Breast epithelium (tissue), 4 donors: ENCODE measurements around the gene PEX10. TPM values are rescaled to one million over a fixed set of nuclear protein-coding genes. Genes with fewer than 3 reads are reported as not detected.

Experiments
- DNase-seq, 2 donors: peaks; one replicate each; pipeline ENCODE4 v3.0.0-alpha.2; 2019; ENCODE audit warnings: low spot score in 2 of 2
- H3K27ac ChIP-seq, 2 donors: fragments of 200-600 bp; sonication (generic) in 1 of 2; one replicate each; pipeline ENCODE4 v1.5.1; 2016 to 2019; ENCODE audit warnings: mild to moderate bottlenecking in 1 of 2
- H3K27me3 ChIP-seq, 2 donors: fragments of 200-600 bp; sonication (generic) in 1 of 2; one replicate each; pipeline versions ENCODE4 v1.5.1 to v1.6.0; 2017 to 2019; ENCODE audit warnings: control low read depth in 1 of 2, mild to moderate bottlenecking in 1 of 2
- H3K36me3 ChIP-seq: fragments of 200-600 bp; one replicate; pipeline ENCODE4 v1.5.1; 2019
- H3K4me1 ChIP-seq, 2 donors: fragments of 200-600 bp; sonication (generic); one replicate each; pipeline ENCODE4 v1.5.1; 2016 to 2019; ENCODE audit warnings: control low read depth in 1 of 2
- H3K4me3 ChIP-seq, 3 donors: fragments of 200-600 bp; sonication (generic); 1 replicate in 2 of 3; 2 replicates in 1 of 3; pipeline ENCODE4 v1.5.1; 2016 to 2019; ENCODE audit warnings: mild to moderate bottlenecking in 3 of 3, moderate library complexity in 2 of 3
- H3K9me3 ChIP-seq, 2 donors: fragments of 200-600 bp; sonication (generic) in 1 of 2; one replicate each; pipeline ENCODE4 v1.5.1; 2016 to 2019; ENCODE audit warnings: control low read depth in 1 of 2
- POLR2A ChIP-seq: fragments of 450-650 bp; IDR thresholded peaks from one replicate; pipeline ENCODE4 v1.6.1; 2016; ENCODE audit warnings: antibody characterized with exemption, mild to moderate bottlenecking, moderate library complexity
- POLR2AphosphoS5 ChIP-seq, 3 donors: sonication (generic); formaldehyde crosslinking; IDR thresholded peaks; one replicate each; pipeline ENCODE4 v1.6.1; 2017; ENCODE audit warnings: antibody characterized with exemption in 3 of 3
- intact Hi-C: fragments of 100-400 bp; cut with DNase I; formaldehyde crosslinking; loops from one replicate; pipeline ENCODE4 v1.15.1; 2023; ENCODE audit warnings: low total_unique reads
- total RNA-seq, 3 donors: library from RNA; depleted of rRNA; stranded (reverse); fragments of >200 nt; gene quantifications; one replicate each; pipeline ENCODE4 v1.1.0, GENCODE V29; 2016
- TF ChIP-seq, protein P1 (sequence below), 3 donors: fragments of 450-650 bp; IDR thresholded peaks; one replicate each; pipeline ENCODE4 v1.5.1; 2016 to 2017; ENCODE audit warnings: antibody characterized with exemption in 3 of 3, mild to moderate bottlenecking in 3 of 3, moderate library complexity in 3 of 3

PEX10 gene
- total RNA-seq, 3 donors from 2014 or later, result 23.3 to 37.4 (median 24.1) TPM

DNA sequence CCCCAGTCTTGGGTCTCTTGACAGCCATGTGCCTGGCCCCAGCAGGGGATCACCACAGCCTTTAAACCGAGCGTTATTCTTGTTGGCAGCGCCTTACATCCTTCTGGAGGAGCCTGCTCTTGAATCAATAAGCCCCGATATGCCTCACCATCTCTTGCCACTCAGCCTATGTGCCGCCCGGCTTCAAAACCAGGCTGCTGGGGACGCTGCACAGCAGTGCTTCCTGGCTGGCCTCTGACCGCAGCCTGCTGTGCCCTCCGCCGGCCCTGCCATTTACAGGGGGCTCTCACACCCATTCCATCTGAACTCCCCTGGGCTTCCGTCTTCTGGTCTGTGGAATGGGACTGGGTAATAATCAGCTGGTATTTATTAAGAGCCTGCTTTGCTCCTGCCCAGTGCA is 3.0 kb upstream of the PEX10 start:
- TF ChIP-seq POLR2AphosphoS5 (IDR thresholded peaks at IDR 0.05) (no peak), POLR2A (no peak)
- TF ChIP-seq, protein P1, sequence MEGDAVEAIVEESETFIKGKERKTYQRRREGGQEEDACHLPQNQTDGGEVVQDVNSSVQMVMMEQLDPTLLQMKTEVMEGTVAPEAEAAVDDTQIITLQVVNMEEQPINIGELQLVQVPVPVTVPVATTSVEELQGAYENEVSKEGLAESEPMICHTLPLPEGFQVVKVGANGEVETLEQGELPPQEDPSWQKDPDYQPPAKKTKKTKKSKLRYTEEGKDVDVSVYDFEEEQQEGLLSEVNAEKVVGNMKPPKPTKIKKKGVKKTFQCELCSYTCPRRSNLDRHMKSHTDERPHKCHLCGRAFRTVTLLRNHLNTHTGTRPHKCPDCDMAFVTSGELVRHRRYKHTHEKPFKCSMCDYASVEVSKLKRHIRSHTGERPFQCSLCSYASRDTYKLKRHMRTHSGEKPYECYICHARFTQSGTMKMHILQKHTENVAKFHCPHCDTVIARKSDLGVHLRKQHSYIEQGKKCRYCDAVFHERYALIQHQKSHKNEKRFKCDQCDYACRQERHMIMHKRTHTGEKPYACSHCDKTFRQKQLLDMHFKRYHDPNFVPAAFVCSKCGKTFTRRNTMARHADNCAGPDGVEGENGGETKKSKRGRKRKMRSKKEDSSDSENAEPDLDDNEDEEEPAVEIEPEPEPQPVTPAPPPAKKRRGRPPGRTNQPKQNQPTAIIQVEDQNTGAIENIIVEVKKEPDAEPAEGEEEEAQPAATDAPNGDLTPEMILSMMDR (IDR thresholded peaks at IDR 0.05), result no peak
- Histone ChIP-seq H3K36me3 (no peaks in the 10 kb centered on the region), H3K4me1 (peaks cover 15 to 17% of the 10 kb centered on the region in 2 donors), H3K9me3 (no peaks in the 10 kb centered on the region), H3K27ac (peak overlapping the region; percentile 71), H3K27me3 (peaks cover 0 to 33% of the 10 kb centered on the region in 2 donors), H3K4me3 (no peak overlapping the region)
- intact Hi-C loops, result no loop called here
- no peak for DNase-seq

DNA sequence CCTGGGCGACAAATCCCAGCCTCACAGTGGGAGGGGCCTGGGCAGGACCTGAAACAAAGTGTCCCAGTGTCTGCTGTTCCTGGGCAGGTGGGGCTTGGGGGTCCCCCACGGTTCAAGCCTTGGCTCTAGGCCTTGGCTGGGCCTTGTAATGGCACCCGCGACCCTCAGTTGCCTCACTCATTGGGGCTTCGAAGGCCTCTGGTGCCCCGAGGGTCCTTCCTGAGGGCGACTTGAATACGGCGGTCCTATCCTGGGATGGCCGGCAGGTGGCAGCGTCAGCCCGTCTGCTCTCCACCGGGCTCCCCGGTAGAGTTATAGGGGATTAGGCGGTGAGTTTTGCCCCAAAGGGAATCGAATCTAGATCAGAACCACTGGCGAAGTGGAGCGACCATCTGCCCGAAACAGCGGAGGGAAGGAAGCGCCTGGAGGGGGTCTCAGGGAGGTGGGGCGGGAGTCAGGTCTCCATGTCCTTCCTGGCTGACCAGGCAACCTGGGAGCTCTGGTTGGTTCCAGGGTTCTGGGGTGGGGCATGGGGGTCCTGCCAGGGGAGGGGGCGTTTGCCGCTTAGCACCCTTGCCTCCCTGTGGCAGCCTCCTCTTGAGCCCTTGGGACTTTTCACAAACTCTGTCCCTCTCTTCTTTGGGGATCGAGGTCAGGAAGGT is 2.1 kb upstream of the PEX10 start:
- DNase-seq, result peak; percentile 67 to 78
- TF ChIP-seq POLR2AphosphoS5 (IDR thresholded peaks at IDR 0.05) (no peak), POLR2A (no peak)
- TF ChIP-seq, protein P1 (IDR thresholded peaks at IDR 0.05), result peak; percentile 88 to 97 (median 95)
- intact Hi-C loops, result no loop called here
- Histone ChIP-seq H3K4me1 (peaks cover 15 to 17% of the 10 kb centered on the region in 2 donors), H3K9me3 (no peaks in the 10 kb centered on the region), H3K27ac (peak overlapping the region in 1 of 2 donors; percentile 88), H3K27me3 (peaks cover 0 to 25% of the 10 kb centered on the region in 2 donors), H3K4me3 (peak overlapping the region in 2 of 3 donors; percentile 7 to 89), H3K36me3 (no peaks in the 10 kb centered on the region)

DNA sequence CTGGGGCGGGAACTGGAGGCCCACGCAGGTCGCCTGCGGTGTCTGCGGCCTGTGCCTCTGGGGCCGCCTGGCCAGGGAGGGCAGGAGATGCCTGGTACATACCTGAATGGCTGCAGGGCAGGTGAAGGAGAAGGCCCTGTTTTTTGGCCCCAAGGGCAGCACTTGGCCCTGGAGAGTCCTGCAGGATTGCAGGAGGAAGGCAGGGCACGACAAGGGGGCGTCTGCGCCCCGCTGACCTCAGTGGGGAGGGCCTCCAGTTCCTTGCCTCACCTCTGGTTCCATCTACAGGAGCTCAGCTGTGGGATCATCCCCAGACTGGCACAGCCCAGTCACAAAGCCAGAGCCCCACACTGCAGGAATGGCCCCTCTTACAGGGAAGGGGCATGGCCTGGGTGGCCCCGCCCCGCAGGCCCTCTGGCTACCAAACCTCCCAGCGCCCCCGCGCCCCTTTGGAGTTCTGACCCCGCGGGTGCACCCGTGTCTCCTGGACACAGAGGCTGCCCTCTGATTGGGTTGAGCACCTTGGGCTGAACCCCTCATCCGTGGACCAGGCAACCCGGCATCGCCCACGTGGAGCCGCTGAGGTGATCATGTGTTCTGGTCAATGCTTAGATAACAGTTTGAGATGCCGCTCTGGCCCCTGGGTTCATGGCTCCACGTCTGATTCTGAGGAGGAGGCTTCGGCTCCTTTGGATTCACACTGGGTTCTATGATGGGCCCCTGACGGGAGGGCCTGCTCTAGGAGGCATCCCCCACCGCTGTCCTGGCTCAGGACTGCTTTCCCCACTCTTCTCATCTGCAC is 1.3 kb upstream of the PEX10 start:
- Histone ChIP-seq H3K9me3 (no peaks in the 10 kb centered on the region), H3K27ac (peak overlapping the region; percentile 88 to 94), H3K4me1 (peaks cover 15 to 17% of the 10 kb centered on the region in 2 donors), H3K36me3 (no peaks in the 10 kb centered on the region), H3K4me3 (peak overlapping the region; percentile 86 to 95 (median 89)), H3K27me3 (peaks cover 0 to 18% of the 10 kb centered on the region in 2 donors)
- intact Hi-C loops, result loop anchor here (2.0 kb wide), 1 partner anchor 135 kb away; no protein-coding TSS in a partner anchor
- no peak for DNase-seq
- TF ChIP-seq, protein P1 (IDR thresholded peaks at IDR 0.05), result no peak
- no peak for TF ChIP-seq POLR2A
- no peak for TF ChIP-seq POLR2AphosphoS5 (IDR thresholded peaks at IDR 0.05)

DNA sequence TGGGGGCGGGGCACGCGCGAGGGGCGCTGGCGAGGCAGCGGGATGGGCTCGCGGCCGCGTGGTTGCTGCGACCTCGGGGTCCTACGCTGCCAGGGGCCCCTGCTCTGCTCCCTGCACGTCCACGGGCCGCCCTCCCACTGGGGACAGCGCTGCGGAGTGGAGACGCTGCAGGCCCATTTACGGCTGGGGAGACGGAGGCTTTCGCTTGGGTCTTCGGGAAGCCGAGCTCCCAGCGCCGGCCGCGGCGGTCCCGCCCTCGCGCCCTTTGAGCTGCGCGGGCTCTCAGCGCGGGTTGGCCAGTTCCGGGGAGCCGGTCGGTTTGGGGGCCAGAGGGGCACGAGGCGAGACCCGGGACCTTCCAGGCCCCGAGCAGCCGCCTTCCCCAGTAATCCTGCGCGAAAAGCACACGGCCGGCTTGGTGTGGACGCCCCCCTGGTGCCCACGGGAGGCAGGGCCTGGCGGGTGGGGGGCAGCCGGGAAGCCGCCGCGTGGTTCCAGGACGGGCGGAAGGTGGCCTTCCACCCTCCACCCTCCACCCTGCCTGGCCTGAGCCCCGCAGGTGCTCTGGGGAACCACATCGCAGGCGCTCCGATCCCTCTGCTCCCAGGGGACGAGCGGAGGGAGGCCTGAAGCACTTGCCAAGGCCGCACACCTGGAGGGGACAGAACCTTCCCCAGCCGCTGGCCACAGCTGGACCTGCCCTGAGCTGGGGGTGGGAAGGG is 570 bp upstream of the PEX10 start:
- DNase-seq, result no peak
- TF ChIP-seq, protein P1 (IDR thresholded peaks at IDR 0.05), result peak in 2 of 3 donors; percentile 11 to 19
- TF ChIP-seq POLR2A, result no peak
- TF ChIP-seq POLR2AphosphoS5 (IDR thresholded peaks at IDR 0.05), result no peak
- intact Hi-C loops, result loop anchor here (2.0 kb wide), 1 partner anchor 136 kb away; no protein-coding TSS in a partner anchor

More for the DNA sequence above, 570 bp upstream of the PEX10 start:
- peaks cover 0 to 13% of the 10 kb centered on the region in 2 donors for H3K27me3 ChIP-seq
- no peaks in the 10 kb centered on the region for H3K36me3 ChIP-seq
- H3K4me1 ChIP-seq, result peaks cover 15 to 17% of the 10 kb centered on the region in 2 donors
- H3K9me3 ChIP-seq, result no peaks in the 10 kb centered on the region
- peak overlapping the region; percentile 86 to 95 (median 89) for H3K4me3 ChIP-seq
- H3K27ac ChIP-seq, result peak overlapping the region; percentile 88 to 94
